Pancreas (tissue), 10 donors: Measurements from ENCODE around the gene MOXD1. TPM values are rescaled to one million over a fixed set of nuclear protein-coding genes. Genes with fewer than 3 reads are reported as not detected.

Experiments
- ATAC-seq, 4 donors: fragments of 200-7000 bp; cut with Tn5 transposase; one replicate each; pipeline versions ENCODE4 v1.8.0 to v1.9.1; 2020; ENCODE audit warnings: mild to moderate bottlenecking in 4 of 4, moderate library complexity in 4 of 4
- DNase-seq, 6 donors: peaks; one replicate each; pipeline ENCODE4 v3.0.0-alpha.2; 2020
- FAIRE-seq: peaks from 2 replicates; lab custom pipeline; 2012; peaks lifted over from hg19 to GRCh38; lab: Jason Lieb, UNC
- H3K27ac ChIP-seq, 4 donors: fragments of 200-600 bp; sonication (generic); 1 replicate in 3 of 4; 2 replicates in 1 of 4; pipeline versions ENCODE4 v1.5.0 to v1.8.0; 2020
- H3K27me3 ChIP-seq, 4 donors: fragments of 200-600 bp; one replicate each; pipeline ENCODE4 v1.8.0; 2021
- H3K36me3 ChIP-seq, 3 donors: fragments of 200-600 bp; sonication (generic) in 1 of 3; one replicate each; pipeline versions ENCODE4 v1.5.0 to v1.8.0; 2020 to 2021
- H3K4me1 ChIP-seq, 3 donors: fragments of 200-600 bp; one replicate each; pipeline ENCODE4 v1.8.0; 2021
- H3K4me3 ChIP-seq, 4 donors: fragments of 200-600 bp; sonication (generic) in 2 of 4; one replicate each; pipeline versions ENCODE4 v1.5.0 to v1.8.0; 2020 to 2021
- H3K9me3 ChIP-seq, 4 donors: fragments of 200-600 bp; one replicate each; pipeline ENCODE4 v1.8.0; 2021
- WGBS, 2 donors: extraction: QIAGEN DNeasy Blood & Tissue Kit; methylation state at CpG; one replicate each; pipeline ENCODE4 v1.1.7; 2013; 5-methylcytosine and 5-hydroxymethylcytosine counted together
- intact Hi-C, 3 donors: fragments of 100-400 bp; cut with DNase I; formaldehyde crosslinking; loops; one replicate each; pipeline versions ENCODE4 v1.11.1 to v1.14.2; 2022
- polyA plus RNA-seq, 2 donors: library from polyadenylated mRNA; stranded (reverse); fragments of 200-250 nt; gene quantifications; one replicate each; pipeline ENCODE4 v1.2.3, GENCODE V29; 2013
- total RNA-seq, 6 donors: library from RNA; stranded (reverse); fragmentation: NEBNext Ultra II Directional in 4 of 6; extraction: Animal tissue kit (Norgen Biotek cat#: 25700) in 4 of 6; gene quantifications; one replicate each; pipeline versions ENCODE4 v1.2.1 to v1.2.4, GENCODE V29; 2021 to 2023
- TF ChIP-seq, protein P1 (sequence below), 4 donors: fragments of 200-600 bp; sonication (generic) in 3 of 4; IDR thresholded peaks; one replicate each; pipeline versions ENCODE4 v1.5.0 to v1.8.0; 2021; ENCODE audit warnings: antibody characterized with exemption in 4 of 4
- donor health status: healthy with polysubstance abuse.
- donor health status: DM: no; HTN: no; CAD: no; lungs with moderate emphysema.
- donor health status: DM: no; HTN: no; CAD: no.
- donor health status: control.
- donor health status: control.
- donor health status: Bipolar disorder and iron deficiency.
- donor health status: DM: yes; HTN: yes; CAD: no.
- donor health status: DM: no; HTN: no; CAD: no.
- donor health status: DM: no; HTN: no; CAD: no.
- donor health status: DM: yes; HTN: yes; CAD: no.

Gene MOXD1
- total and polyA plus RNA-seq, 8 donors = 0.30 to 13.9 (median 0.62) TPM

DNA sequence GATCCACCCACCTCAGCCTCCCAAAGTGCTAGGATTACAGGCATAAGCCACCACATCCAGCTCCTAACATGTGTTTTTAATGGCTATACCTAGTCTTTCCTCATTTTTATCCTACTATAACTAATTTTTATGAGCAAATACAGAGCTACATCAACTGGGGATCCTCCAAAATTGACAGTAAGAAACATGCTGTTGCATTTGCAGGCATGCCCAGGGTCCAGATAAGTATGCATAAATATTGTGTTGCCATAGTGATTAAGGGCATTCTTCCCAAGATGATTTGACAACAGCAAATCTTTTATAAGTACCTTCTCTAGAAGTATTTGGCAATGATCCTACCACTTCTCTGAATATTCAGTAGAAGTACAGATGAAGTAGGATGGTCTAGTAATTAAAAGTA is 41.9 kb upstream of the MOXD1 start:
- DNase-seq (no peak), FAIRE-seq (no peak), ATAC-seq (no peak)
- Histone ChIP-seq H3K36me3 (no peaks in the 10 kb centered on the region), H3K4me3 (no peak overlapping the region), H3K4me1 (no peaks in the 10 kb centered on the region), H3K27me3 (no peaks in the 10 kb centered on the region), H3K27ac (no peak overlapping the region), H3K9me3 (no peaks in the 10 kb centered on the region)
- intact Hi-C loops = no loop called here
- TF ChIP-seq, protein P1, sequence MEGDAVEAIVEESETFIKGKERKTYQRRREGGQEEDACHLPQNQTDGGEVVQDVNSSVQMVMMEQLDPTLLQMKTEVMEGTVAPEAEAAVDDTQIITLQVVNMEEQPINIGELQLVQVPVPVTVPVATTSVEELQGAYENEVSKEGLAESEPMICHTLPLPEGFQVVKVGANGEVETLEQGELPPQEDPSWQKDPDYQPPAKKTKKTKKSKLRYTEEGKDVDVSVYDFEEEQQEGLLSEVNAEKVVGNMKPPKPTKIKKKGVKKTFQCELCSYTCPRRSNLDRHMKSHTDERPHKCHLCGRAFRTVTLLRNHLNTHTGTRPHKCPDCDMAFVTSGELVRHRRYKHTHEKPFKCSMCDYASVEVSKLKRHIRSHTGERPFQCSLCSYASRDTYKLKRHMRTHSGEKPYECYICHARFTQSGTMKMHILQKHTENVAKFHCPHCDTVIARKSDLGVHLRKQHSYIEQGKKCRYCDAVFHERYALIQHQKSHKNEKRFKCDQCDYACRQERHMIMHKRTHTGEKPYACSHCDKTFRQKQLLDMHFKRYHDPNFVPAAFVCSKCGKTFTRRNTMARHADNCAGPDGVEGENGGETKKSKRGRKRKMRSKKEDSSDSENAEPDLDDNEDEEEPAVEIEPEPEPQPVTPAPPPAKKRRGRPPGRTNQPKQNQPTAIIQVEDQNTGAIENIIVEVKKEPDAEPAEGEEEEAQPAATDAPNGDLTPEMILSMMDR (IDR thresholded peaks at IDR 0.05) = no peak

DNA sequence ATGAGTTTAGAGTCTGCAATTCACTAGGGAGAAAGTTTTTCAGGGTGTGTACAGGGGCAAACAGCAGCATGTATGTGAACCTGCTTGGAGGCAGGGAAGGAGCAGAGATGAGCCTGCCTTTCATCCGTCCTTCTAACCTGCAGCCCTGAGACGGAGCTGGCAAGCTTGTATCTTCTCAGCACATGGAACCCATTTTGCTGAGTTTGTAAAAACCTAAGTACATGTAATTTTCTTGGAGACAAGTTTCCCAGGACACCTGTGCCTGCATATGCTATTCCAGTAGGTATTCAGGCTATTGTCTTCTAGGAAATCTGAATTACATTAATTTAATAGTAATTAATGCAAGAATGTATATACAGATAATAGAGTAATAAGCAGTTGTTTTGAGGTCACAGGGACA is 28.8 kb upstream of the MOXD1 start:
- no peak overlapping the region for H3K4me3 ChIP-seq
- DNase-seq (no peak), ATAC-seq (no peak), FAIRE-seq (no peak)
- H3K27me3 ChIP-seq = no peaks in the 10 kb centered on the region
- no peaks in the 10 kb centered on the region for H3K9me3 ChIP-seq
- TF ChIP-seq, protein P1 (IDR thresholded peaks at IDR 0.05) = no peak
- H3K36me3 ChIP-seq = no peaks in the 10 kb centered on the region
- 63 to 71% methylated on average over 2 of the region's 2 CpGs for WGBS, 2 donors
- H3K27ac ChIP-seq = no peak overlapping the region
- no peaks in the 10 kb centered on the region for H3K4me1 ChIP-seq
- intact Hi-C loops = no loop called here

DNA sequence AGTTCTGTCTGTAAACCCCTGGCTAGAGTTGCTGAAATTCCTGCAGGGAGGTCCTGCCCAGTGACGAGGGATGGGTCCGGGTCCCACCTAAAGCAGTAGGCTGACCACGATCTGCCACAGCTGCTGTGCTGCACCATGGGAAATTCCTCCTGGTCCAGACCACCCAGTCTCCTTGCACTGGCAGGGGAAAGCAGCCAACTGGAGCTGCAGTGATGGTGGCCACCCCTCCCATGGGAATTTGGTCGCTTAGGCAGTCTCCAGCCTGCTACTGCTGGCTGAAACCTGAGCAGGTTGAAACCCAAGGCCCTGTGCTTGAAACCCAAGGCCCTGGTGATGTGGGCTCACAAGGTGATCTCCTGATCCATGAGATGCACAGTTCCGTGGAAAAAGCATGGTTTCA is 23.9 kb upstream of the MOXD1 start:
- Histone ChIP-seq H3K9me3 (no peaks in the 10 kb centered on the region), H3K4me1 (no peaks in the 10 kb centered on the region), H3K36me3 (no peaks in the 10 kb centered on the region), H3K4me3 (no peak overlapping the region), H3K27me3 (no peaks in the 10 kb centered on the region), H3K27ac (no peak overlapping the region)
- FAIRE-seq (no peak), ATAC-seq (no peak), DNase-seq (peak in 1 of 6 donors; percentile 14)
- WGBS, 2 donors = 62 to 66% methylated on average over 5 of the region's 5 CpGs
- TF ChIP-seq, protein P1 (IDR thresholded peaks at IDR 0.05) = no peak
- intact Hi-C loops = no loop called here

DNA sequence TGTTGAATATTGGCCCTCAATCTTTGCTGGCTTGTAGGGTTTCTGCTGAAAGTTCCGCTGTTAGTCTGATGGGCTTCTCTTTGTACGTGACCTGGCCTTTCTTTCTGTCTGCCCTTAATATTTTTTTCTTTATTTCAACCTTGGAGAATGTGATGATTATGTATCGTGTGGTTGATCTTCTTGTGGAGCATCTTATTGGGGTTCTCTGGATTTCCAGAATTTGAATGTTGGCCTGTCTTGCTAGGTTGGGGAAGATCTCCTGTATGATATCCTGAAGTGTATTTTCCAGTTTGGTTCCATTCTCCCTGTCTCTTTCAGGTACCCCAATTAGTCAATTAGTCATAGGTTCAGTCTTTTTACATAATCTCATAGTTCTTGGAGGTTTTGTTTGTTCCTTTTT is 22.6 kb upstream of the MOXD1 start:
- no peaks in the 10 kb centered on the region for H3K4me1 ChIP-seq
- no peaks in the 10 kb centered on the region for H3K9me3 ChIP-seq
- no peak overlapping the region for H3K4me3 ChIP-seq
- no peaks in the 10 kb centered on the region for H3K27me3 ChIP-seq
- no peak for FAIRE-seq
- no peaks in the 10 kb centered on the region for H3K36me3 ChIP-seq
- TF ChIP-seq, protein P1 (IDR thresholded peaks at IDR 0.05) = no peak
- intact Hi-C loops = no loop called here
- 78 to 90% methylated on average over 3 of the region's 3 CpGs for WGBS, 2 donors
- no peak for DNase-seq
- no peak overlapping the region for H3K27ac ChIP-seq
- no peak for ATAC-seq

DNA sequence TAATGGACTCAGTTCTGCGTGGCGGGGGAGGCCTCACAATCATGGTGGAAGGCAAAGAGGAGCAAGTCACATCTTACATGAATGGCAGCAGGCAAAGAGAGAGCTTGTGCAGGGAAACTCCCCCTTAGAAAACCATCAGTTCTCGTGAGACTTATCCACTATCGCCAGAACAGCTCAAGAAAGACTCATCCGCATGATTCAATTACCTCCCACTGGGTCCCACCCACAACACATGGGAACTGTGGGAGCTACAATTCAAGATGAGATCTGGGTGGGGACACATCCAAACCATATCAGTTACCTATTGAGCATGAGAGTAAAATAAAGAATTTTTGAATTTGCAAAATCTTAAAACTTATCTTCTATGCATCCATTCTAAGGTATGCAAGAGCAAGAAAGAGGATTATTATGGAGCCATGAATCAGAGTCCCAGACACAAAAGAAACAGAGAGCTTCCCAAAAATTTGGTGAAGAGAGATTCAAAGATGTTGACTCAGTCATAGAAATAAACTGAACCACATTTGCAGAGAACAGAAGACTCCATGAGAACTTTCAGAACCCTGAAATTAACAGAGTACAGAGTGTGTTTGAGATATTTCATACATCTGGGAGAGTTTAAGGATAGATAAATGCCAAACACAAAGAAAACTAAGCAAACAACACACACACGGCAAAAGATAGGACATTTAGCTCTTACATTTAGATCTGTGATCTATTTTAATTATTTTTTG is 17.1 kb upstream of the MOXD1 start:
- 74 to 79% methylated on average over 6 of the region's 6 CpGs for WGBS, 2 donors
- FAIRE-seq = no peak

More for the DNA sequence above, 17.1 kb upstream of the MOXD1 start:
- Histone ChIP-seq H3K27ac (no peak overlapping the region), H3K4me1 (no peaks in the 10 kb centered on the region), H3K36me3 (no peaks in the 10 kb centered on the region), H3K9me3 (no peaks in the 10 kb centered on the region), H3K27me3 (no peaks in the 10 kb centered on the region), H3K4me3 (no peak overlapping the region)
- ATAC-seq = no peak
- TF ChIP-seq, protein P1 (IDR thresholded peaks at IDR 0.05) = no peak
- intact Hi-C loops = no loop called here
- no peak for DNase-seq
